PC-3 (cell line): ENCODE results near the gene MINAR2. TPM values are rescaled to one million over a fixed set of nuclear protein-coding genes. Genes with fewer than 3 reads are reported as not detected.

Experiments
- ATAC-seq: fragments of 200-7000 bp; cut with Tn5 transposase; 2 replicates; pipeline ENCODE4 v1.9.1; 2020; ENCODE audit warnings: mild to moderate bottlenecking, moderate library complexity
- BruUV-seq: library from RNA; stranded (reverse); fragments of 400-500 nt; replicated peaks from 2 replicates; lab custom pipeline; 2021; lab: Mats Ljungman, UMichigan
- CTCF ChIA-PET: fragments of 300-600 bp; sonication (Branson Sonifier 250); formaldehyde crosslinking; loops from one replicate; lab custom pipeline; 2022; ENCODE audit warnings: antibody characterized with exemption; lab: Charles Lee
- POLR2A ChIA-PET: fragments of 300-600 bp; sonication (Branson Sonifier 250); formaldehyde crosslinking; loops from one replicate; lab custom pipeline; 2022; ENCODE audit warnings: antibody characterized with exemption; ENCODE audit not compliant: unreplicated experiment; lab: Charles Lee
- DNase-seq: peaks from one replicate; pipeline ENCODE4 v3.0.0-alpha.2; 2015
- H2AFZ ChIP-seq: fragments of 300-600 bp; sonication (generic); 2 replicates; pipeline ENCODE4 v1.6.0; 2016; ENCODE audit warnings: antibody characterized with exemption, low read length
- H3F3A ChIP-seq: fragments of 300-600 bp; sonication (generic); one replicate; pipeline ENCODE4 v1.6.0; 2017; ENCODE audit warnings: antibody characterized with exemption, low read length, control low read depth, mild to moderate bottlenecking; ENCODE audit not compliant: unreplicated experiment
- H3K27ac ChIP-seq: fragments of 300-600 bp; sonication (generic); 2 replicates; pipeline ENCODE4 v1.5.1; 2016; ENCODE audit warnings: mild to moderate bottlenecking, low read length
- H3K27me3 ChIP-seq: fragments of 300-600 bp; sonication (generic); 2 replicates; pipeline ENCODE4 v1.6.1; 2016; ENCODE audit warnings: low read length, mixed read lengths
- H3K36me3 ChIP-seq: fragments of 300-600 bp; sonication (generic); 2 replicates; pipeline ENCODE4 v1.6.1; 2016; ENCODE audit warnings: low read depth, mixed run types, low read length, mixed read lengths
- H3K4me1 ChIP-seq: fragments of 300-600 bp; sonication (generic); 2 replicates; pipeline ENCODE4 v1.5.1; 2016; ENCODE audit warnings: low read length; ENCODE audit not compliant: insufficient read depth
- H3K4me2 ChIP-seq: fragments of 300-600 bp; sonication (generic); 2 replicates; pipeline ENCODE4 v1.6.0; 2016; ENCODE audit warnings: low read length
- H3K4me3 ChIP-seq: fragments of 300-600 bp; sonication (generic); 2 replicates; pipeline ENCODE4 v1.5.1; 2016; ENCODE audit warnings: mild to moderate bottlenecking, low read length, mixed read lengths
- H3K79me2 ChIP-seq: fragments of 300-600 bp; sonication (generic); 2 replicates; pipeline ENCODE4 v1.6.1; 2017; ENCODE audit warnings: low read length, mixed read lengths
- H3K9ac ChIP-seq: fragments of 300-600 bp; sonication (generic); 2 replicates; pipeline ENCODE4 v1.6.0; 2016; ENCODE audit warnings: mild to moderate bottlenecking, low read length
- H3K9me2 ChIP-seq: fragments of 300-600 bp; sonication (generic); replicated peaks from 2 replicates; pipeline ENCODE4 v1.6.1; 2016; ENCODE audit warnings: mixed run types, low read length, mixed read lengths
- H3K9me3 ChIP-seq: fragments of 300-600 bp; sonication (generic); 2 replicates; pipeline ENCODE4 v1.6.1; 2016; ENCODE audit warnings: low read length, mixed read lengths
- H4K20me1 ChIP-seq: fragments of 300-600 bp; sonication (generic); 2 replicates; pipeline ENCODE4 v1.6.1; 2016; ENCODE audit warnings: low read length, mixed read lengths
- CTCF ChIP-seq: fragments of 300-600 bp; sonication (generic); conservative IDR thresholded peaks from 2 replicates; pipeline ENCODE4 v1.5.1; 2017; ENCODE audit warnings: antibody characterized with exemption, low read depth, mild to moderate bottlenecking, low read length
- EZH2 ChIP-seq: fragments of 300-600 bp; sonication (generic); IDR thresholded peaks from one replicate; pipeline ENCODE4 v1.6.1; 2017; ENCODE audit warnings: antibody characterized with exemption, mild to moderate bottlenecking, low read length; ENCODE audit not compliant: unreplicated experiment
- EZH2phosphoT487 ChIP-seq: fragments of 300-600 bp; sonication (generic); IDR thresholded peaks from 2 replicates; pipeline ENCODE4 v1.6.1; 2018; ENCODE audit warnings: mild to moderate bottlenecking, antibody characterized with exemption, low read length, borderline replicate concordance
- intact Hi-C: fragments of 100-400 bp; cut with micrococcal nuclease; formaldehyde crosslinking; loops from 2 replicates; pipeline ENCODE4 v1.9.0; 2023
- total RNA-seq: library from RNA; depleted of rRNA; stranded (reverse); fragments of >200 nt; gene quantifications from 2 replicates; pipeline ENCODE4 v1.2.3, GENCODE V29; 2014

MINAR2 gene
- total RNA-seq, 1 experiment from 2014 or later = not detected

- ATAC-seq (no peak), DNase-seq (no peak)
- Histone ChIP-seq H3K4me3 (no peak overlapping the region), H3K9me3 (no peaks in the 10 kb centered on the region), H3F3A (no peaks in the 10 kb centered on the region), H3K79me2 (no peaks in the 10 kb centered on the region), H3K4me2 (no peak overlapping the region), H3K9ac (no peak overlapping the region), H3K9me2 (no peaks in the 10 kb centered on the region), H3K27me3 (no peaks in the 10 kb centered on the region), H2AFZ (no peak overlapping the region), H4K20me1 (no peaks in the 10 kb centered on the region), H3K4me1 (no peaks in the 10 kb centered on the region), H3K36me3 (no peaks in the 10 kb centered on the region), H3K27ac (no peak overlapping the region)
- intact Hi-C loops = no loop called here
- ChIA-PET CTCF (no interaction called here), POLR2A (interaction anchor here (0.6 kb wide), 1 partner anchor 819 kb away, joined by 4 read pairs; no protein-coding TSS in a partner anchor)
- TF ChIP-seq EZH2phosphoT487 (no peak), EZH2 (no peak), CTCF (no peak)
- BruUV-seq = no TSS peak
Observed at GRCh38 chr5:129748913-129749880, 1.3 kb downstream of the MINAR2 start.

GRCh38 chr5:129760636-129761325 is 12.9 kb downstream of the MINAR2 start:
- ChIA-PET POLR2A (no interaction called here), CTCF (no interaction called here)
- ATAC-seq = no peak
- H2AFZ ChIP-seq = no peak overlapping the region
- intact Hi-C loops = no loop called here
- H3K4me3 ChIP-seq = no peak overlapping the region
- no peaks in the 10 kb centered on the region for H3K27me3 ChIP-seq
- no peaks in the 10 kb centered on the region for H3K9me3 ChIP-seq
- H3K79me2 ChIP-seq = no peaks in the 10 kb centered on the region
- no peak for DNase-seq
- H3K27ac ChIP-seq = no peak overlapping the region
- H3K4me2 ChIP-seq = no peak overlapping the region
- no peaks in the 10 kb centered on the region for H4K20me1 ChIP-seq
- BruUV-seq = no TSS peak
- no peaks in the 10 kb centered on the region for H3K9me2 ChIP-seq
- no peak overlapping the region for H3K9ac ChIP-seq
- no peaks in the 10 kb centered on the region for H3K36me3 ChIP-seq
- TF ChIP-seq EZH2phosphoT487 = no peak
- TF ChIP-seq EZH2 = no peak
- no peak for TF ChIP-seq CTCF
- no peaks in the 10 kb centered on the region for H3K4me1 ChIP-seq
- no peaks in the 10 kb centered on the region for H3F3A ChIP-seq
